ENCODE results near the gene ECT2. TPM values are rescaled to one million over a fixed set of nuclear protein-coding genes. Genes with fewer than 3 reads are reported as not detected.

ECT2 gene
- total RNA-seq, 4 donors from 2014 or later = 6.8 to 10.7 (median 7.2) TPM

DNA sequence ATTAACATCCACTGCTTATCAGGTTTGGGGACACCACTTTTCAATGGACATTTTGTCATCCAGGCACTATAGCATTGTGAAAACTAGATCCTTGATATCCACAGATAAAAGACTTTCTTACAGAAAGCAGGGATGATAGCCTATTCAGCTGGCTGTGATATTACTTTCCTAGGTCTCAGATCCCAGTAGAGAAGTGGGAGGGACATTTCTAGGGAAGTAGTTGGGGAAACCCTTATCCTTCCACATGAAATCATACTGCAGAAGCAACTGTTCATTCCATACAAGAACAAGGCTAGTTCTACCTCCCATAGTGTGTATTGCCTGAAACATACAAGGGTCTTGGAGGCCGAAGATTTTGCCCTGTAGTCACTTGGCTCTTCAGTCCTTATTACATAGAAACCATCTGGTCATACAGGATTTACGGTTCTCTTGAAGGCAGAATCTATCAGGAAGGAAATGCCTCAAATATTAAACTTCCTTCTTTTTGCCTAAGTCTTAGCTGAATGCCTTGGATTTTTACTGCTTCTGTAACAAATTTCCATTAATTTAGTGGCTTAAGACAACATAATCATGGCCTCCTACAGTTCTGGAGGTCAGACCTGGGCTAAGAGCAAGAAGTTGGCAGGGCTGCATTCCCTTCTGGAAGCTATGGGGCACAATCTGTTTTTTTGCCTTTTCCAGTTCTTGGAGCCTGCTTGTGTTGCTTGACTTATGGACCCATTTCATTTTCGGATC, 119.4 kb downstream of the ECT2 start:
- intact Hi-C loops (cut with DNase I) = no loop called here
- Histone ChIP-seq H3K4me3 (replicated peaks in 1 of 3) (no peak overlapping the region), H3K27ac (no peak overlapping the region), H3K9me3 (no peaks in the 10 kb centered on the region), H3K4me1 (no peaks in the 10 kb centered on the region), H3K27me3 (no peaks in the 10 kb centered on the region), H3K36me3 (no peaks in the 10 kb centered on the region)
- DNase-seq = no peak
- TF ChIP-seq, protein P1, sequence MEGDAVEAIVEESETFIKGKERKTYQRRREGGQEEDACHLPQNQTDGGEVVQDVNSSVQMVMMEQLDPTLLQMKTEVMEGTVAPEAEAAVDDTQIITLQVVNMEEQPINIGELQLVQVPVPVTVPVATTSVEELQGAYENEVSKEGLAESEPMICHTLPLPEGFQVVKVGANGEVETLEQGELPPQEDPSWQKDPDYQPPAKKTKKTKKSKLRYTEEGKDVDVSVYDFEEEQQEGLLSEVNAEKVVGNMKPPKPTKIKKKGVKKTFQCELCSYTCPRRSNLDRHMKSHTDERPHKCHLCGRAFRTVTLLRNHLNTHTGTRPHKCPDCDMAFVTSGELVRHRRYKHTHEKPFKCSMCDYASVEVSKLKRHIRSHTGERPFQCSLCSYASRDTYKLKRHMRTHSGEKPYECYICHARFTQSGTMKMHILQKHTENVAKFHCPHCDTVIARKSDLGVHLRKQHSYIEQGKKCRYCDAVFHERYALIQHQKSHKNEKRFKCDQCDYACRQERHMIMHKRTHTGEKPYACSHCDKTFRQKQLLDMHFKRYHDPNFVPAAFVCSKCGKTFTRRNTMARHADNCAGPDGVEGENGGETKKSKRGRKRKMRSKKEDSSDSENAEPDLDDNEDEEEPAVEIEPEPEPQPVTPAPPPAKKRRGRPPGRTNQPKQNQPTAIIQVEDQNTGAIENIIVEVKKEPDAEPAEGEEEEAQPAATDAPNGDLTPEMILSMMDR (IDR thresholded peaks at IDR 0.05) = no peak
- no peak for TF ChIP-seq POLR2A (IDR thresholded peaks at IDR 0.05)
- 83 to 85% methylated on average over 3 of the region's 3 CpGs for WGBS, 2 donors

Small RNA genes lying within 50 kb of the gene (small RNA-seq; reads per million reads assigned to genes)
- gene AC108667.1 (not detected), gene RF00139 (not detected), gene RNU4-4P (not detected), gene RNU6-547P (not detected)

Other genes with a start within 250 kb of the ECT2 start
- gene TNFSF10, start 227.3 kb upstream of the ECT2 start, total RNA-seq = 100 to 1,000 TPM in 1 of 4 donors, 10 to 100 TPM in 3; 24.4 to 178 (median 61.7) TPM
- 10 to 100 TPM in 3 of 4 donors, 1 to 10 TPM in 1; 8.3 to 12.4 (median 11.0) TPM for gene NCEH1, start 39.7 kb upstream of the ECT2 start, total RNA-seq

Data from thyroid gland (tissue), 4 donors.